HepG2 (cell line): ENCODE results near the gene RORC. TPM values are rescaled to one million over a fixed set of nuclear protein-coding genes. Genes with fewer than 3 reads are reported as not detected.

Experiments used
- BCL6 ChIP-seq: IDR thresholded peaks from 2 replicates; pipeline ENCODE4 v1.6.1; 2016; ENCODE audit warnings: missing genetic modification reagents, missing compliant biosample characterization
- ESRRA ChIP-seq: sonication (generic); formaldehyde crosslinking; IDR thresholded peaks from 2 replicates; pipeline ENCODE4 v1.5.1; 2020; ENCODE audit warnings: mild to moderate bottlenecking, low read depth, missing genetic modification reagents
- GRHL1 ChIP-seq: sonication (generic); formaldehyde crosslinking; conservative IDR thresholded peaks from 2 replicates; pipeline ENCODE4 v1.8.0; 2022; ENCODE audit warnings: missing genetic modification reagents
- HIVEP1 ChIP-seq: sonication (generic); formaldehyde crosslinking; IDR thresholded peaks from 2 replicates; pipeline ENCODE4 v1.4.0; 2020; ENCODE audit warnings: mild to moderate bottlenecking, missing genetic modification reagents
- HNRNPH1 ChIP-seq: fragments of 200-400 bp; formaldehyde crosslinking; optimal IDR thresholded peaks from 2 replicates; pipeline ENCODE3; 2017; ENCODE audit warnings: mild to moderate bottlenecking, low read depth, low read length
- JUND ChIP-seq: sonication (generic); formaldehyde crosslinking; IDR thresholded peaks from 2 replicates; pipeline ENCODE4 v1.8.0; 2022; ENCODE audit warnings: mild to moderate bottlenecking, missing genetic modification reagents
- RXRA ChIP-seq: sonication (generic); formaldehyde crosslinking; IDR thresholded peaks from 2 replicates; pipeline ENCODE4 v1.5.1; 2020; ENCODE audit warnings: missing genetic modification reagents
- RXRB ChIP-seq: IDR thresholded peaks from 2 replicates; pipeline ENCODE4 v1.6.1; 2016; ENCODE audit warnings: borderline replicate concordance, missing genetic modification reagents, missing compliant biosample characterization
- SP140L ChIP-seq: sonication (generic); formaldehyde crosslinking; IDR thresholded peaks from 2 replicates; pipeline ENCODE4 v1.4.0; 2020; ENCODE audit warnings: missing genetic modification reagents, borderline replicate concordance
- ZBTB1 ChIP-seq: sonication (generic); formaldehyde crosslinking; IDR thresholded peaks from 2 replicates; pipeline ENCODE4 v1.4.0; 2020; ENCODE audit warnings: missing genetic modification reagents, borderline replicate concordance
- ZNF260 ChIP-seq: sonication (generic); formaldehyde crosslinking; IDR thresholded peaks from 2 replicates; pipeline ENCODE4 v1.4.0; 2020; ENCODE audit warnings: missing genetic modification reagents, low read depth, mild to moderate bottlenecking, borderline replicate concordance
- ZNF512B ChIP-seq: sonication (generic); formaldehyde crosslinking; IDR thresholded peaks from 2 replicates; pipeline ENCODE4 v1.5.1; 2020; ENCODE audit warnings: missing genetic modification reagents, mild to moderate bottlenecking, borderline replicate concordance
- ZNF547 ChIP-seq: sonication (generic); formaldehyde crosslinking; IDR thresholded peaks from 2 replicates; pipeline ENCODE4 v1.5.1; 2020; ENCODE audit warnings: mild to moderate bottlenecking, missing genetic modification reagents
- ZNF652 ChIP-seq: IDR thresholded peaks from 2 replicates; pipeline ENCODE4 v1.6.1; 2016; ENCODE audit warnings: low read depth, borderline replicate concordance
- ZSCAN12 ChIP-seq: sonication (generic); formaldehyde crosslinking; IDR thresholded peaks from 2 replicates; pipeline ENCODE4 v1.9.0; 2021; ENCODE audit warnings: mild to moderate bottlenecking, missing genetic modification reagents
- polyA plus RNA-seq, 8 experiments: library from polyadenylated mRNA; depleted of rRNA in 3 of 8; stranded (reverse) in 7 of 8; unstranded in 1 of 8; fragments of >200 nt; fragmentation: Illumina TruSeq in 4 of 8; extraction: Trizol in 4 of 8; gene quantifications; 2 replicates each; pipeline versions ENCODE4 v1.2.1 to v1.2.3, GENCODE V29; 2011 to 2016; ENCODE audit warnings: low read depth in 4 of 8, missing spikeins in 1 of 8, mixed read lengths in 1 of 8; ENCODE audit not compliant: insufficient read depth in 1 of 8
- total RNA-seq, 5 experiments: library from RNA; depleted of rRNA; stranded (reverse); fragments of >200 nt; fragmentation: Illumina TruSeq; extraction: Trizol; gene quantifications; 2 replicates each; pipeline ENCODE4 v1.2.3, GENCODE V29; 2016; ENCODE audit warnings: low read depth in 1 of 5
- TF ChIP-seq, protein P1 (sequence below): conservative IDR thresholded peaks from 2 replicates; pipeline ENCODE4 v1.6.1; 2018; ENCODE audit warnings: missing genetic modification reagents

RORC gene
- total and polyA plus RNA-seq, 2 of the 13 experiments (the other 11 are each of a cell fraction or from before 2014, with no cell fraction given): 2.5 to 6.5 TPM

- TF ChIP-seq GRHL1 (CRISPR knock-in tag) (no peak), BCL6 (CRISPR knock-in tag) (peak; percentile 24; the same call in 1 of the 2 replicates), ZBTB1 (no peak), ESRRA (CRISPR knock-in tag) (no peak), ZNF260 (CRISPR knock-in tag) (no peak), JUND (CRISPR knock-in tag) (peak; percentile 38; the same call in 1 of the 2 replicates), ZNF512B (CRISPR knock-in tag) (peak; percentile 77; the same call in 1 of the 2 replicates), ZSCAN12 (CRISPR knock-in tag) (no peak), RXRB (CRISPR knock-in tag) (0 out of 2 replicates have a peak, but pooled peaks have one; percentile 41), RXRA (CRISPR knock-in tag) (peak; percentile 58; the same call in 1 of the 2 replicates), HNRNPH1 (no peak), ZNF547 (CRISPR knock-in tag) (peak; percentile 88; the same call in 1 of the 2 replicates), SP140L (CRISPR knock-in tag) (no peak), HIVEP1 (no peak), ZNF652 (CRISPR knock-in tag) (no peak)
- TF ChIP-seq, protein P1, sequence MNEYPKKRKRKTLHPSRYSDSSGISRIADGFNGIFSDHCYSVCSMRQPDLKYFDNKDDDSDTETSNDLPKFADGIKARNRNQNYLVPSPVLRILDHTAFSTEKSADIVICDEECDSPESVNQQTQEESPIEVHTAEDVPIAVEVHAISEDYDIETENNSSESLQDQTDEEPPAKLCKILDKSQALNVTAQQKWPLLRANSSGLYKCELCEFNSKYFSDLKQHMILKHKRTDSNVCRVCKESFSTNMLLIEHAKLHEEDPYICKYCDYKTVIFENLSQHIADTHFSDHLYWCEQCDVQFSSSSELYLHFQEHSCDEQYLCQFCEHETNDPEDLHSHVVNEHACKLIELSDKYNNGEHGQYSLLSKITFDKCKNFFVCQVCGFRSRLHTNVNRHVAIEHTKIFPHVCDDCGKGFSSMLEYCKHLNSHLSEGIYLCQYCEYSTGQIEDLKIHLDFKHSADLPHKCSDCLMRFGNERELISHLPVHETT (CRISPR knock-in tag): no peak
These were observed 41.3 kb downstream of the RORC start, which contains the start of gene TDRKH (continued) for GRCh38 chr1:151790071-151790939.
